ENCODE results near the gene GPR158. TPM values are rescaled to one million over a fixed set of nuclear protein-coding genes. Genes with fewer than 3 reads are reported as not detected.
A peak's percentile ranks its signal among the peaks of the same experiment; 100 is the strongest.

The GPR158 gene
- total and polyA plus RNA-seq, 2 experiments from 2014 or later, result 0.18 to 0.61 TPM

DNA sequence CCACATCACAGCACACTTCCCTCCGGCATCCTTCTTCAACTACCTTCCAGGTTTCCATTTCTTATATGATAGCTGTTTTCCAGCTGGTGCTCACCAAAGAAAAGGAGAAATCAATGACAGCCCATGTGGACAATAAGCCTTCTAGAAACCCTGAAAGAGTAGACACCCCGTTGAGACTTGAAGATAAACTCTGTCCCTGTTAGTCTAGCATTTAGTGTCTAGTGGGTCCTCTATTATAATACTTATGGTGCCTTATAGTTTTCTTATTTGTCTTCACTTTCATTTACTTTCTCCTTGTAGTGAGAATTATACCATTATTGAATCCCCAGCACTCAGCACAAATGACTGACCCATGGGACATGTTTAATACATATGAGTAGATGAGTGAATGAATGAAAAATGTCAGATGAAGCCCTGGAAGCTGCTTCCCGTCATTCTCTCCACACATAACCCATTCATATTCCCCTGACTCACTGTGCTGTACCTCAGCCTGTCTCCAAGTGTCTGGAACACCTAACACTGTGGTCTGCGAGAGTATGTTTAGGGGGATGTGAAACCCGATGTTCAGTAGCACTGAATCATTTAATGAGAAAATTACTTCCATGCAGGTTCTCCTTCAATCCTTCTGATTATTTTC is 377.6 kb downstream of the GPR158 start:
- H3K9me3 ChIP-seq (ENCODE audit: low read depth), result no peaks in the 10 kb centered on the region
- H3K27me3 ChIP-seq, result no peaks in the 10 kb centered on the region
- H3K36me3 ChIP-seq, result no peaks in the 10 kb centered on the region
- TF ChIP-seq, protein P1, sequence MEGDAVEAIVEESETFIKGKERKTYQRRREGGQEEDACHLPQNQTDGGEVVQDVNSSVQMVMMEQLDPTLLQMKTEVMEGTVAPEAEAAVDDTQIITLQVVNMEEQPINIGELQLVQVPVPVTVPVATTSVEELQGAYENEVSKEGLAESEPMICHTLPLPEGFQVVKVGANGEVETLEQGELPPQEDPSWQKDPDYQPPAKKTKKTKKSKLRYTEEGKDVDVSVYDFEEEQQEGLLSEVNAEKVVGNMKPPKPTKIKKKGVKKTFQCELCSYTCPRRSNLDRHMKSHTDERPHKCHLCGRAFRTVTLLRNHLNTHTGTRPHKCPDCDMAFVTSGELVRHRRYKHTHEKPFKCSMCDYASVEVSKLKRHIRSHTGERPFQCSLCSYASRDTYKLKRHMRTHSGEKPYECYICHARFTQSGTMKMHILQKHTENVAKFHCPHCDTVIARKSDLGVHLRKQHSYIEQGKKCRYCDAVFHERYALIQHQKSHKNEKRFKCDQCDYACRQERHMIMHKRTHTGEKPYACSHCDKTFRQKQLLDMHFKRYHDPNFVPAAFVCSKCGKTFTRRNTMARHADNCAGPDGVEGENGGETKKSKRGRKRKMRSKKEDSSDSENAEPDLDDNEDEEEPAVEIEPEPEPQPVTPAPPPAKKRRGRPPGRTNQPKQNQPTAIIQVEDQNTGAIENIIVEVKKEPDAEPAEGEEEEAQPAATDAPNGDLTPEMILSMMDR (IDR thresholded peaks at IDR 0.05; ENCODE audit: low read depth, low read length), result no peak
- DNase-seq (ENCODE audit: low read depth in 1 of 2, low spot score in 1 of 2), result no peak
- H3K27ac ChIP-seq, result no peak overlapping the region
- peaks cover 9% of the 10 kb centered on the region for H3K4me1 ChIP-seq (ENCODE audit: low read depth)
- no peak overlapping the region for H3K4me3 ChIP-seq

DNA sequence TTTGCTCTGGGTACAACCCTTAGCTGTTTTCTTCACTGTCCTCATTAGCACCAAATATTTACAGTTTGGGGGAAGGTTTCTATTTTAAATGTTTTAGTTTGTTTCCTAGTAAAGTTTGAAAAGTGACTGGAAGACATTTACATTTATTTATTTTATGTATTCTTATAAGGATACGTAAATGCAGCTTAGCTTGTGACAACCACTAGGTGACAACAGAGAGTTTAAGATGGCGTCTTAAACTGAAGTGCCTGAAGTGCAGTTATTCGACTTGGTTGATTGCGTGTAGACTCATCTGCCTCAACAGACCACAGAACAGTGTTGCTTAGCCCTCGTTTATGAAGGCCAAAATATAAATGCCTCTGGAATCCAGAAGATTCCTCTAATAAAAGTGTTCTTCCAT is 381.1 kb downstream of the GPR158 start:
- H3K27me3 ChIP-seq, result no peaks in the 10 kb centered on the region
- no peaks in the 10 kb centered on the region for H3K36me3 ChIP-seq
- no peak overlapping the region for H3K4me3 ChIP-seq
- no peak overlapping the region for H3K27ac ChIP-seq
- peaks cover 6% of the 10 kb centered on the region for H3K4me1 ChIP-seq (ENCODE audit: low read depth)
- no peak for DNase-seq (ENCODE audit: low read depth in 1 of 2, low spot score in 1 of 2)
- H3K9me3 ChIP-seq (ENCODE audit: low read depth), result no peaks in the 10 kb centered on the region
- TF ChIP-seq, protein P1 (IDR thresholded peaks at IDR 0.05; ENCODE audit: low read depth, low read length), result peak; percentile 8

DNA sequence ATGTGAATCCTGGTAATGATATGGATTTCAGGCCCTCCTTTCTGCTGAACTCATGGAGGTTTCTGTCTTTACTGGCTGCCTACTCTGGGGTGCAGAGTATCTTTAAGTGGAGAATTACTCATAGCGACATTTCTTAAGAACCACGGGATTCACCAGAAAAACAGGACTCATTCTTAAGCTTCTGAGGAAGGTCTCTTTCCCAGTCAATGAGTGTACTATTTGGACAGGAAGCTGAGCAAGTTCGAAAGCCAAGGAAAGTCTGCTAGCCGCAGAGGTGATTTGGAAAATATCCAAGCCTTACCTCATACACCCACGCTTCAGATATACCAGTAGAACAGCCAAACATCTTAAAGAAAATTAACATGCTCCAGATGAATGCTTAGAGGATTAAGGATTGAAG is 381.7 kb downstream of the GPR158 start:
- H3K27me3 ChIP-seq, result no peaks in the 10 kb centered on the region
- TF ChIP-seq, protein P1 (IDR thresholded peaks at IDR 0.05; ENCODE audit: low read depth, low read length), result no peak
- no peaks in the 10 kb centered on the region for H3K36me3 ChIP-seq
- no peak overlapping the region for H3K4me3 ChIP-seq
- H3K9me3 ChIP-seq (ENCODE audit: low read depth), result no peaks in the 10 kb centered on the region
- DNase-seq (ENCODE audit: low read depth in 1 of 2, low spot score in 1 of 2), result peak in 1 of 2 donors; percentile 93
- H3K27ac ChIP-seq, result no peak overlapping the region
- peaks cover 6% of the 10 kb centered on the region for H3K4me1 ChIP-seq (ENCODE audit: low read depth)

- Histone ChIP-seq H3K27me3 (no peaks in the 10 kb centered on the region), H3K4me1 (ENCODE audit: low read depth) (peaks cover 6% of the 10 kb centered on the region), H3K27ac (no peak overlapping the region), H3K9me3 (ENCODE audit: low read depth) (no peaks in the 10 kb centered on the region), H3K36me3 (no peaks in the 10 kb centered on the region), H3K4me3 (no peak overlapping the region)
- peak in 1 of 2 donors; percentile 61 for DNase-seq (ENCODE audit: low read depth in 1 of 2, low spot score in 1 of 2)
- TF ChIP-seq, protein P1 (IDR thresholded peaks at IDR 0.05; ENCODE audit: low read depth, low read length), result no peak
These were observed 382.3 kb downstream of the GPR158 start for GRCh38 chr10:25557136-25557535.

- H3K4me3 ChIP-seq, result no peak overlapping the region
- no peaks in the 10 kb centered on the region for H3K36me3 ChIP-seq
- TF ChIP-seq, protein P1 (IDR thresholded peaks at IDR 0.05; ENCODE audit: low read depth, low read length), result no peak
- H3K9me3 ChIP-seq (ENCODE audit: low read depth), result no peaks in the 10 kb centered on the region
- no peaks in the 10 kb centered on the region for H3K4me1 ChIP-seq (ENCODE audit: low read depth)
- no peak for DNase-seq (ENCODE audit: low read depth in 1 of 2, low spot score in 1 of 2)
- no peak overlapping the region for H3K27ac ChIP-seq
- H3K27me3 ChIP-seq, result no peaks in the 10 kb centered on the region
These were observed 387.0 kb downstream of the GPR158 start for GRCh38 chr10:25561758-25562157.

Measured in cardiac muscle cell (in vitro differentiated cells and primary cell).